ENCODE results near the gene SOX12. TPM values are rescaled to one million over a fixed set of nuclear protein-coding genes. Genes with fewer than 3 reads are reported as not detected.

Gene SOX12
- polyA plus RNA-seq, 1 experiment: 3.8 TPM

DNA sequence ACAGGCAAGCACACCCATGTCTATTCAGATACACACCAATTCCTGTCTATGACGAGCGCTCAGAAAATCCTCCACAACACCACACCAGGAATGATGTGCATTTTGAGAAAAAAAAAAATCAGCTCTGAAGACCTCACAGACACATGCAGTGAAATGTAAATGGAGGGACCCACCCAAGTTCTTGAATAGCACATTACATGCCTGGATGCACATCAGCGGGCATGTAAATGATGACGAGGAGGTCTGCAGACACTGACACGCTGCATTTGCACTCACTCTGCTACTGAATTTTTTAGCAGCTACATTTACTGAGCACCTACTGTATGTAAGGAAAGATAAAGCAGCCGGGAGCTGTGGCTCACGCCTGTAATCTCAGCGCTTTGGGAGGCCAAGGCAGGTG is 36.2 kb downstream of the SOX12 start:
- POLR2A ChIA-PET: interaction anchor here (1.4 kb wide), 2 partner anchors 19 kb away, joined by 3 to 8 read pairs; partner anchors contain the start of gene TRIB3
- no peaks in the 10 kb centered on the region; the same call in 1 of the 2 replicates for H3K9me3 ChIP-seq (ENCODE audit: control insufficient read depth, insufficient read depth, low read length)
- H3K4me3 ChIP-seq (ENCODE audit: low read depth, low read length): no peak overlapping the region
- DNase-seq (ENCODE audit: low read depth, low spot score): no peak
- no peaks in the 10 kb centered on the region for H3K27me3 ChIP-seq (ENCODE audit: control insufficient read depth, insufficient read depth, low read length)
- H3K27ac ChIP-seq (ENCODE audit: low read depth, low read length): no peak overlapping the region
- TF ChIP-seq, protein P1, sequence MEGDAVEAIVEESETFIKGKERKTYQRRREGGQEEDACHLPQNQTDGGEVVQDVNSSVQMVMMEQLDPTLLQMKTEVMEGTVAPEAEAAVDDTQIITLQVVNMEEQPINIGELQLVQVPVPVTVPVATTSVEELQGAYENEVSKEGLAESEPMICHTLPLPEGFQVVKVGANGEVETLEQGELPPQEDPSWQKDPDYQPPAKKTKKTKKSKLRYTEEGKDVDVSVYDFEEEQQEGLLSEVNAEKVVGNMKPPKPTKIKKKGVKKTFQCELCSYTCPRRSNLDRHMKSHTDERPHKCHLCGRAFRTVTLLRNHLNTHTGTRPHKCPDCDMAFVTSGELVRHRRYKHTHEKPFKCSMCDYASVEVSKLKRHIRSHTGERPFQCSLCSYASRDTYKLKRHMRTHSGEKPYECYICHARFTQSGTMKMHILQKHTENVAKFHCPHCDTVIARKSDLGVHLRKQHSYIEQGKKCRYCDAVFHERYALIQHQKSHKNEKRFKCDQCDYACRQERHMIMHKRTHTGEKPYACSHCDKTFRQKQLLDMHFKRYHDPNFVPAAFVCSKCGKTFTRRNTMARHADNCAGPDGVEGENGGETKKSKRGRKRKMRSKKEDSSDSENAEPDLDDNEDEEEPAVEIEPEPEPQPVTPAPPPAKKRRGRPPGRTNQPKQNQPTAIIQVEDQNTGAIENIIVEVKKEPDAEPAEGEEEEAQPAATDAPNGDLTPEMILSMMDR (IDR thresholded peaks at IDR 0.05; ENCODE audit: low read depth, low read length): no peak
- CTCF ChIA-PET: interaction anchor here (0.7 to 2.9 kb wide), 7 partner anchors 8 to 285 kb away, joined by 3 to 20 read pairs (median 3); no protein-coding TSS in a partner anchor

DNA sequence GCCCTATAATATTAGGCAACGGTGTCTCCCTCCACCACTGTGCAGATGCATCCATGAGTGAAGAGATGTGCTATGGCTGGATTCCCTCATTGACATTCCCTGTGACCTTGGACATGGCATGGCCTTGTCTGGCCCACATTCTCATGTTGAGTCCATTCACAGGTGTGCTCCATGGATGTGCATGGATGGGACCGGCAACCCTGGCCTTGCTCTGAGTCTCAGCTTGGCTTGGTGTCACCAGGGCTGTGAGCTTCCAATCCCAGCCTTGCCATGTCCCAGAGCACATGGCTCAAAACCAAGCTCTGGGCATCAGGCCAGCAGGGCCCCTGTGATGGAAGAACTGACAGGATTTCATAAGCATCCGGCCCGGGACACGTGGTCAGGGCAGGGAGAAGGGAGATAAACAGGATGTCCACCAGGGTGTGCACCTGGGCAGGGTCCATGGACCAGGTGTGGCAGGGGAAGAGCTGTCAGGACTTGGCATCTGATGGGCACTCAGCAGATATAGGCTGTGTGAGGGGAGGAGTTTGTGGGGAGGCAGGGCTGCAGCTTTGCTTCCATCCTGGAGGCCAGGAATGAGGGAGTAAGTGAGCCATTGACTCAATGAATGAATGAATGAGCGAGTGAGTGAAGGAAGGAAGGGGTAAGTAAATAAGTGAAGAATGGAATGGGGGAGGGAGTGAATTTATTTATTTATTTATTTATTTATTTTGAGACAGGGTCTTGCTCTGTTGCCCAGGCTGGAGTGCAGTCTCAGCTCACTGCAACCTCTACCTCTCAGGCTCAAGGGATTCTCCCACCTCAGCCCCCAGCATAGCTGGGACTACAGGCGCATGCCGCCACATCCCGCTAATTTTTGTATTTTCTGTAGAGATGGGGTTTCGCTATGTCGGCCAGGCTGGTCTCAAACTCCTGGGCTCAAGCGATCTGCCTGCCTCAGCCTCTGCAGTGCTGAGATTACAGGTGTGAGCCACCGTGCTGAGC is 37.2 kb downstream of the SOX12 start:
- no peak for DNase-seq (ENCODE audit: low read depth, low spot score)
- Histone ChIP-seq H3K27ac (ENCODE audit: low read depth, low read length) (no peak overlapping the region), H3K4me3 (ENCODE audit: low read depth, low read length) (no peak overlapping the region), H3K27me3 (ENCODE audit: control insufficient read depth, insufficient read depth, low read length) (no peaks in the 10 kb centered on the region), H3K9me3 (ENCODE audit: control insufficient read depth, insufficient read depth, low read length) (no peaks in the 10 kb centered on the region; the same call in 1 of the 2 replicates)
- ChIA-PET CTCF (interaction anchor here (0.7 to 2.9 kb wide), 12 partner anchors 9 to 283 kb away, joined by 3 to 20 read pairs (median 3); partner anchors contain the start of genes NRSN2 and RBCK1), POLR2A (interaction anchor here (0.9 to 1.4 kb wide), 3 partner anchors 9 to 45 kb away, joined by 4 to 8 read pairs (median 8); partner anchors contain the start of gene TRIB3)
- TF ChIP-seq, protein P1 (IDR thresholded peaks at IDR 0.05; ENCODE audit: low read depth, low read length): peak; percentile 46

DNA sequence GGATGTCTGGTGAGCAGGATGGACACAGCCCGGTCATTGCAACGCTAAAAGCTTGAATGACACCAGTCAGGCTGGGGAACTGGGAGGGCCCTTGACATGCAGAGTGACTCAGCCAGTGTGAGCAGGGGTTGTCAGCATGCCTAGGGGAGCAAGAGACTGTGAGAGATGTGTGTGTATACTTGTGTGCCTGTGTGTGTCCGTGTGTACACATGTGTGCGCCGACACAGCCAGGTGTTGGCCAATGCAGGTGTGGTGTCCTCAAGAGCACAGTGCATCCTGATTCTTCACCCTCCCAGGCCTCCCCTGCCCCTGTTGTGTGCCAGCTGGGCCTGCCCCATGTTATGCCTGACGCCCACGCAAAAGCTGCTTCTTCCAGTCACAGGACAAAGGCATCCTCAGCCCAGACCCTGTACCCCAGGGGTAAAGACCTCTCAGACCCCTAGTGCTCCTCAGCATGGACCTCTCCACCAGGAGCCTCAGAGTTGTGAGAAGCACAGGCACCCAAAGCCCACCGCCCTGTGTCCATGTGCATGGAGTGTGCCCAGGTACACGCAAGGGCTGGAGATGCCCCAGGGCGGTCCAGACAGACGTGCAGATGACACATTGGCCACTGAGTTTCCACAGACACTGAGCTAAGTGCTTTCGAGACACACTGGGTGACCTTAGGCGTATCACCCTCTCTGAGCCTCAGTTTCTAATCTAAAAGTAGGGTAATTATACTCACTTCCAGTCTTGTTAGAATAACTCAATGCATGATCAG is 38.1 kb downstream of the SOX12 start:
- Histone ChIP-seq H3K4me3 (ENCODE audit: low read depth, low read length) (no peak overlapping the region), H3K9me3 (ENCODE audit: control insufficient read depth, insufficient read depth, low read length) (no peaks in the 10 kb centered on the region; the same call in 1 of the 2 replicates), H3K27ac (ENCODE audit: low read depth, low read length) (no peak overlapping the region), H3K27me3 (ENCODE audit: control insufficient read depth, insufficient read depth, low read length) (no peaks in the 10 kb centered on the region)
- ChIA-PET CTCF (interaction anchor here (1.2 to 2.9 kb wide), 4 partner anchors 10 to 115 kb away, joined by 3 to 20 read pairs (median 4); partner anchors contain the start of genes NRSN2 and RBCK1), POLR2A (interaction anchor here (1.4 kb wide), 1 partner anchor 17 kb away, joined by 8 read pairs; the partner anchor contains the start of gene TRIB3)
- DNase-seq (ENCODE audit: low read depth, low spot score): no peak
- TF ChIP-seq, protein P1 (IDR thresholded peaks at IDR 0.05; ENCODE audit: low read depth, low read length): no peak

GRCh38 chr20:364905-365794 is 39.8 kb downstream of the SOX12 start:
- no peak for DNase-seq (ENCODE audit: low read depth, low spot score)
- H3K4me3 ChIP-seq (ENCODE audit: low read depth, low read length): no peak overlapping the region

More at GRCh38 chr20:364905-365794, 39.8 kb downstream of the SOX12 start:
- H3K27ac ChIP-seq (ENCODE audit: low read depth, low read length): no peak overlapping the region
- ChIA-PET POLR2A (no interaction called here), CTCF (interaction anchor here (0.6 to 2.1 kb wide), 3 partner anchors 11 to 99 kb away, joined by 3 to 27 read pairs (median 6); no protein-coding TSS in a partner anchor)
- H3K9me3 ChIP-seq (ENCODE audit: control insufficient read depth, insufficient read depth, low read length): no peaks in the 10 kb centered on the region; the same call in 1 of the 2 replicates
- no peaks in the 10 kb centered on the region for H3K27me3 ChIP-seq (ENCODE audit: control insufficient read depth, insufficient read depth, low read length)
- TF ChIP-seq, protein P1 (IDR thresholded peaks at IDR 0.05; ENCODE audit: low read depth, low read length): no peak
